AG04449 (cell line): ENCODE measurements around the gene NFYA.

Experiments used
- CTCF ChIA-PET: fragments of 350-600 bp; formaldehyde crosslinking; extraction: SDS; loops from one replicate; lab custom pipeline; 2021; ENCODE audit warnings: antibody characterized with exemption; lab: Yijun Ruan, JAX
- POLR2A ChIA-PET: fragments of 400-600, 350-600 bp; formaldehyde crosslinking; extraction: SDS; loops from one replicate; lab custom pipeline; 2020; ENCODE audit warnings: antibody characterized with exemption, inconsistent platforms; lab: Yijun Ruan, JAX
- DNase-seq: peaks from one replicate; pipeline ENCODE4 v3.0.0-alpha.2; 2010; ENCODE audit warnings: low read depth, low spot score
- H3K4me3 ChIP-seq: 2 replicates; pipeline ENCODE4 v1.5.1; 2011; ENCODE audit warnings: low read depth, mild to moderate bottlenecking, control low read depth, low read length
- TF ChIP-seq, protein P1 (sequence below): IDR thresholded peaks from one replicate; pipeline ENCODE4 v1.5.1; 2011; ENCODE audit warnings: mild to moderate bottlenecking, moderate library complexity, low read length, control low read depth, inconsistent platforms; ENCODE audit not compliant: insufficient read depth; ENCODE audit errors: missing control alignments

Gene NFYA

DNA sequence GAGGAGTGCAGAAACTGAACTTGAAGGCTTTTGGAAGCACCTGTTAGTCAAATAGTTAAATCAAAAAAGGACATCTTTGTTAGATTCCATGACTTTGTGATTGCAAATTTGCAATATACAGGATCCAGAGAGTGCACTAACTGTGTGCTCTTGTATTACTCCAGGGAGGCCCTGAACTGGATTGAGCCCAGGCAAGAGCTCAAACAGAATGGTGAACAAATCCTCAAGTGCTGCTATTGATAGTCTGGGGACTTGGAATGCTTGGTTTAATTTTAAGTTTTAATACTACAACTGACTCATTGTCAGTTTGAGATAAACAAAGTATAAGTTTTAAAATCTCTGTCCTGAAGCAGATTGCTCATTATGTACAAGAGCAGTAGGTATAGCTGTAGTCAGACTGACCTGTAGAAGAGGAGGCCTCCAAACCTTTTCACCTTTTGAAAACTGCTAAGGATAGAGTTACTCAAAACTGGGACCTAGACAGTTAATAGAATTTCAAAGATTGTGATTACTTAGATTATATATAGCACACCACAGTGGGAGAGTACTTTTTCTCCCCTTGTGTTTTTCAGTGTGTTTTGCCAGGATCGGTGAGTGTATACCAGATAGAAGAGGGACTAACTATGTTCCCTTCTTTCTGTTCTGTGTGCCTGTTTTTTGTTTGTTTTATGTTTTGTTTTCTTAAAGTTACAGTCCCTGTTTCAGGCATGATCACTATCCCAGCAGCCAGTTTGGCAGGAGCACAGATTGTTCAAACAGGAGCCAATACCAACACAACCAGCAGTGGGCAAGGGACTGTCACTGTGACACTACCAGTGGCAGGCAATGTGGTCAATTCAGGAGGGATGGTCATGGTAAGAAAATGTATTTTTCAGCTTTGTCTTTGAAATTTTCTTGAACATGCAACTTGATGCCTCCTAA is 18.3 kb downstream of the NFYA start:
- H3K4me3 ChIP-seq: no peak overlapping the region
- TF ChIP-seq, protein P1, sequence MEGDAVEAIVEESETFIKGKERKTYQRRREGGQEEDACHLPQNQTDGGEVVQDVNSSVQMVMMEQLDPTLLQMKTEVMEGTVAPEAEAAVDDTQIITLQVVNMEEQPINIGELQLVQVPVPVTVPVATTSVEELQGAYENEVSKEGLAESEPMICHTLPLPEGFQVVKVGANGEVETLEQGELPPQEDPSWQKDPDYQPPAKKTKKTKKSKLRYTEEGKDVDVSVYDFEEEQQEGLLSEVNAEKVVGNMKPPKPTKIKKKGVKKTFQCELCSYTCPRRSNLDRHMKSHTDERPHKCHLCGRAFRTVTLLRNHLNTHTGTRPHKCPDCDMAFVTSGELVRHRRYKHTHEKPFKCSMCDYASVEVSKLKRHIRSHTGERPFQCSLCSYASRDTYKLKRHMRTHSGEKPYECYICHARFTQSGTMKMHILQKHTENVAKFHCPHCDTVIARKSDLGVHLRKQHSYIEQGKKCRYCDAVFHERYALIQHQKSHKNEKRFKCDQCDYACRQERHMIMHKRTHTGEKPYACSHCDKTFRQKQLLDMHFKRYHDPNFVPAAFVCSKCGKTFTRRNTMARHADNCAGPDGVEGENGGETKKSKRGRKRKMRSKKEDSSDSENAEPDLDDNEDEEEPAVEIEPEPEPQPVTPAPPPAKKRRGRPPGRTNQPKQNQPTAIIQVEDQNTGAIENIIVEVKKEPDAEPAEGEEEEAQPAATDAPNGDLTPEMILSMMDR: no peak
- no peak for DNase-seq
- POLR2A ChIA-PET: no interaction called here
- CTCF ChIA-PET: interaction anchor here (1.8 to 7.3 kb wide), 6 partner anchors 8 to 228 kb away, joined by 10 to 63 read pairs (median 24); no protein-coding TSS in a partner anchor

DNA sequence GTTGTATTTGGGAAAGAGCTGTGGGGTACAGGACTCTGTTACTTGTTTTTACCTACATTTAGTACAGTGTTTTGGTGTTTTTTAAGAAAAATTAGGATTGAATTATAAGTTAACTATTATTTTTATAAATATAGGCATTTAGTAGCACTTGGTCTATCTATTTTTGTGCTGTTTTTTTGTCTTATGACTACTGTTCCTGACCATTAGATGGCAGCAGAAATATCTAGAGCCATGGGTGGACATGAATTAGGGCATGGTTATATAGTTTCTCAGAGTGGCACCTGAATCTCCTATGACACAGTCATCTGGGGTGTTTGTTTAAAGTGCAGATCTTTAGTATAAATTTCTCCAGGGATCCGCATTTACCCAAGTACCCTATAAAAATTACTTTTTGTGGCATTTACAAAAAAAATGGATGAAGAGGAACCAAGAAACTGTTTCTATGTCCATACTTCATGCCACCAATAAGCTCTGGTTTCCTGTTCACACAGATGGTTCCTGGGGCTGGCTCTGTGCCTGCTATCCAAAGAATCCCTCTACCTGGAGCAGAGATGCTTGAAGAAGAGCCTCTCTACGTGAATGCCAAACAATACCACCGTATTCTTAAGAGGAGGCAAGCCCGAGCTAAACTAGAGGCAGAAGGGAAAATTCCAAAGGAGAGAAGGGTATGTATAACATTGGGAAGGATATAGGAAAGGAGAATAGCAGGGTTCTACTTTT is 19.8 kb downstream of the NFYA start:
- ChIA-PET CTCF (interaction anchor here (0.8 to 7.3 kb wide), 15 partner anchors 9 to 227 kb away, joined by 3 to 63 read pairs (median 4); no protein-coding TSS in a partner anchor), POLR2A (no interaction called here)
- TF ChIP-seq, protein P1: peak; percentile 43
- DNase-seq: no peak
- H3K4me3 ChIP-seq: no peak overlapping the region

DNA sequence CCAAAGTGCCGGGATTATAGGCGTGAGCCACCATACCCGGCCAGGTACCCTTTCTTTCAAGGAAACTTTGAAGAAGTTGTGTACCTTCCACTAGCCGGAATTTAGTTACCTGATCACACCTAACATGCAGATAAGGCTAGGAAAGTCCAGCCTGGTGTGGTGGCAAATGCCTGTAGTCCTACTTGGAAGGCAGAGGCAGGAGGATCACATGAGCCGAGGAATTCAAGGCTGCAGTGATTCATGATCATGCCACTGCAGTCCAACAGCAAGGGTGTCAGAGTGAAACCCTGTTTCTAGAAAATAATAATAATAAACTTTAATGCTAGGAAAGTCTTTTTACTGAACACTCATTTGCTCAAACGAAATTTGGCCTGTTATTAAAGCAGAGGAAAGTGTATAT is 21.0 kb downstream of the NFYA start:
- POLR2A ChIA-PET: no interaction called here
- no peak for DNase-seq
- H3K4me3 ChIP-seq: no peak overlapping the region
- TF ChIP-seq, protein P1: no peak
- CTCF ChIA-PET: interaction anchor here (0.8 to 7.3 kb wide), 5 partner anchors 10 to 225 kb away, joined by 3 to 63 read pairs (median 4); no protein-coding TSS in a partner anchor

DNA sequence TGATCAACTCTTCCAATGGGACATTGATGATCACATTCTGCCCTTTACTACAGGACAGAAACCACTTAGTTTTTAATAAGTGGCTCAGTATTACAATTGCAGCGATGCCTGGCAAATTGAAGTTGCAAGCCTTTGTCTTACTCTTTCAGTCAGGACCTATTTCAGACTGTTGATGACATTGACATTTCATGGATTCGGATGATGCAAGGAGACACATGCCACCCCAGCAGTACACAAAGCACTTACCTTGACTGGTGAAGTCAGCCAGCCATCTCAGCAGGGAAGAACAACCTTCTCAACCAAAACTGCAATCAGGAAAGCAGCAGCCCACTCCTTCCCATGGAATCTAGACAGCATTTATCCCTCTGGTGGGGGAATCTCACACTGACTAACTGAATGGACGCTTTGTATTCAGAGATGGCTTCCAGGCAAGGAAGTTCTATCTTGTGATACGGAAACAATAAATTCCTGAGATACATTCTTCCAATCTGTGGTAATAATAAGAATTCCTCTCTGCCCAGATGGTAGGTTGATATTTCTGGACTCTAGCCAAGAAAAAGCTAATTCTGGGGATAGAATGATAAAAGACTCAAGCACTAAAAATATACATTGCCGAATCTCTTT is 24.8 kb downstream of the NFYA start:
- TF ChIP-seq, protein P1: no peak
- ChIA-PET POLR2A (no interaction called here), CTCF (interaction anchor here (0.7 to 2.2 kb wide), 2 partner anchors 84 to 230 kb away, joined by 3 to 7 read pairs; no protein-coding TSS in a partner anchor)
- peak; percentile 58 for DNase-seq
- H3K4me3 ChIP-seq: no peak overlapping the region

DNA sequence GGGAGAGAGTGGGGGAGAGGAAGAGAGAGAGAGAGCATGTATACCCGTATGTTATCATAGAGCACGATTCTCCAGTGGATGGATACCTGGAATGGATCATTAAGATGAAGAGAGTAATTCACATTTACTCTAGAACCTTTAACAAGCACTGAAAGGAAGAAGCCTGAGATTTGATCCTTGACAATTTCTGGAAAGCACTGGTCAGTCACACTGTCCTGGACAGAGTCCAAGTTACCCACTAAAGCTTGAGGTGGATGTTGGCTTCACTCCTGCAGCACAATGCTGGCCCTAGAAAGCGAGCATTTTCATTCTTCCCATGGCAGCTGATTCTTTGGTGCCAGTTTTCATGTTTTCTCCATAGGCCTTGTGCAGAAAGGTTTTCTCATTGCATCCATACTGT is 25.6 kb downstream of the NFYA start:
- TF ChIP-seq, protein P1: no peak
- H3K4me3 ChIP-seq: no peak overlapping the region
- ChIA-PET POLR2A (no interaction called here), CTCF (interaction anchor here (0.7 to 2.2 kb wide), 4 partner anchors 12 to 229 kb away, joined by 3 to 7 read pairs (median 3); no protein-coding TSS in a partner anchor)
- DNase-seq: no peak
